IPS-18c (cell line): ENCODE measurements around the gene TK1.
"Not testable (repeated sequence)": the region's sequence is repeated elsewhere in the genome, so short reads cannot be mapped to it uniquely, and the experiment has no call there.

Experiments used
- H3K4me3 ChIP-seq: 2 replicates; pipeline ENCODE4 v1.7.0; 2013; ENCODE audit warnings: low read depth, mild to moderate bottlenecking, low read length, moderate library complexity; ENCODE audit not compliant: insufficient read depth
- H3K9me3 ChIP-seq: one replicate; pipeline ENCODE4 v1.6.1; 2013; ENCODE audit warnings: mild to moderate bottlenecking, low read length, moderate library complexity; ENCODE audit not compliant: control insufficient read depth, insufficient read depth

The TK1 gene

GRCh38 chr17:78186692-78187595 is at the start of gene TK1, which contains the start of gene AFMID:
TSS of gene TK1 (minus strand) at chr17:78187052. CDS start at chr17:78186994, 58 bp downstream.
TSS of gene AFMID (plus strand) at chr17:78187362. CDS start at chr17:78187371, 9 bp downstream.
- Histone ChIP-seq H3K9me3 (peaks cover 2% of the 10 kb centered on the region), H3K4me3 (peak within 1 kb of the TSS; percentile 83)

DNA sequence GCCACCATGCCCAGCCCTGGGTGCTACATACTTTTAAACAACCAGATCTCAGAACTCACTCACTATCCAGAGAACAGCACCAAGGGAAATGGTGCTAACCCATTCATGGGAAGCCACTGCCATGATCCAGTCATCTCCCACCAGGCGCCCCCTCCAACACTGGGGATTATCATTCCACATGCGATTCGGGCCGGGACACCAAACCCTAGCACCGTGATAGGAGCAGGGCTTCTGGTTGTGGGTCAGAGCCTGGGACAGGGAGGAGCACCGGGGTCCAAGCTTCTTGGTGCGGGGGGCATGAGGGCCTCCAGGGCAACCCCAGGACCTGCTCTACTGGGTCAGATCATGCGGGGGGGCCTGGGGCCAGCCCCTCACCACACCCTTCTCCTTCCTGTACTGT is 49.0 kb upstream of the TK1 start:
- H3K9me3 ChIP-seq = no peaks in the 10 kb centered on the region
- no peak overlapping the region for H3K4me3 ChIP-seq

DNA sequence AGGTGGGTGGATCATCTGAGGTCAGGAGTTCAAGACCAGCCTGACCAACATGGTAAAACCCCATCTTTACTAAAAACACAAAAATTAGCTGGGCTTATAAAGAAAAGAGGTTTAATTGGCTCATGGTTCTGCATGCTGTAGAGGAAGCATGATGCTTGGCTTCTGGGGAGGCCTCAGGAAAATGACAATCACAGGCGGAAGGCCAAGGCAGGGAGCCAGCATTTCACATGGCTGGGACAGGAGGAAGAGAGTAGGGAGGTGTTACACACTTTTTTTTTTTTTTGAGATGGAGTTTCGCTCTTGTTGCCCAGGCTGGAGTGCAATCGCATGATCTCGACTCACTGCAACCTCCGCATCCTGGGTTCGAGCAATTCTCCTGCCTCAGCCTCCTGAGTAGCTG is 48.2 kb upstream of the TK1 start:
- H3K9me3 ChIP-seq, H3K4me3 ChIP-seq: not testable (repeated sequence)

DNA sequence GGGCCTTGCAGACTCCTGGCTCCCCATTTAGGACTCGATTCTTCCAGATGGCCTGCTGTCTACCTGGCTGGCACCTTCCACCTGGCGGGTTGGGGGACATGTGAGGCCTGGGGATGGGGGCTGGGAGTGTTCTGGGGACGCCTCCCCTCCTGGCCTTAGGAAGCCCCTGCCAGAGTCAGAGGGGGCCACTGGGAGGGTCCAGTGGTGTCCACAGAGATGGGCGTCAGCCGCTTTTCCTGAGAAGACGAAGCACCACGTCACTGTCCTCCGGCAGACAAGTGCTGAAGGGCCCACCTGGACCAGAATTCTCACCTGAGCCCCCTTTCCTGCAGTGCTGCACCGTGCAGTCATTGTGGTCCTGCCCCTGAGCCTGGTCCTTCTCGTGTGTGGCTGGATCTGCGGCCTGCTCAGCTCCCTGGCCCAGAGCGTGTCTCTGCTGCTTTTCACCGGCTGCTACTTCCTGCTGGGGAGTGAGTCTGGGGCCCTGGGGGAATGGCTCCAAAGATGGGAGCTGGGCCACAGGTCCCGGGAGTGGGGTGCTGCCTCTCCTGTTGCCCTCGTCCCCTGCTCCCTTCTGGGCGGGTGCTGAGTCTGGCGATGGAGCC is 47.5 kb upstream of the TK1 start:
- H3K4me3 ChIP-seq = no peak overlapping the region
- H3K9me3 ChIP-seq = no peaks in the 10 kb centered on the region

- H3K4me3 ChIP-seq = no peak overlapping the region
Measured at GRCh38 chr17:78233678-78234077, 46.8 kb upstream of the TK1 start.

GRCh38 chr17:78232859-78233173 is 46.0 kb upstream of the TK1 start:
- Histone ChIP-seq H3K4me3 (no peak overlapping the region), H3K9me3 (no peaks in the 10 kb centered on the region)

More at GRCh38 chr17:78233678-78234077, 46.8 kb upstream of the TK1 start:
- no peaks in the 10 kb centered on the region for H3K9me3 ChIP-seq

GRCh38 chr17:78231991-78232858 is 45.4 kb upstream of the TK1 start:
- Histone ChIP-seq H3K9me3 (no peaks in the 10 kb centered on the region), H3K4me3 (peak overlapping the region; percentile 53; the same call in 1 of the 2 replicates)

GRCh38 chr17:78230996-78231935 is 44.4 kb upstream of the TK1 start, which contains the start of gene TMEM235:
TSS of gene TMEM235 (plus strand) at chr17:78231631. CDS start at chr17:78232024, 393 bp downstream.
- Histone ChIP-seq H3K4me3 (peak within 1 kb of the TSS; percentile 53), H3K9me3 (no peaks in the 10 kb centered on the region)

GRCh38 chr17:78230252-78230962 is 43.6 kb upstream of the TK1 start:
- Histone ChIP-seq H3K4me3 (no peak overlapping the region), H3K9me3 (no peaks in the 10 kb centered on the region)

DNA sequence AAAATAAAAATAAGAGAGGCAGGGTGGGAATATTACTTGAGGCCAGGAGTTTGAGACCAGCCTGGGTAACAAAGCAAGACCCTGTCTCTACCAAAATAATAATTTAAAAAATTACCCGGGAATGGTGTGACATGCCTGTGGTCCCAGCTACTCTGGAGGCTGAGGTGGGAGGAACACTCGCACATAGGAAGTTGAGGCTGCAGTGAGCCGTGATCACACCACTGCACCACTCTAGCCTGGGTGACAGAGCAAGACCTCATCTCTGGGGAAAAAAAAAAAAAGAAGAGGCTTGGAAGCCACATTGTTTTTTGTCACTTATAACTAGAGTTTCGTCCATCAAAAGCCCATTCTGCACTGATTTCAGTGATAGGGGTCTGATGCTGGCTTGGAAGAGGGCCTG is 41.3 kb upstream of the TK1 start:
- no peaks in the 10 kb centered on the region for H3K9me3 ChIP-seq
- H3K4me3 ChIP-seq = no peak overlapping the region

DNA sequence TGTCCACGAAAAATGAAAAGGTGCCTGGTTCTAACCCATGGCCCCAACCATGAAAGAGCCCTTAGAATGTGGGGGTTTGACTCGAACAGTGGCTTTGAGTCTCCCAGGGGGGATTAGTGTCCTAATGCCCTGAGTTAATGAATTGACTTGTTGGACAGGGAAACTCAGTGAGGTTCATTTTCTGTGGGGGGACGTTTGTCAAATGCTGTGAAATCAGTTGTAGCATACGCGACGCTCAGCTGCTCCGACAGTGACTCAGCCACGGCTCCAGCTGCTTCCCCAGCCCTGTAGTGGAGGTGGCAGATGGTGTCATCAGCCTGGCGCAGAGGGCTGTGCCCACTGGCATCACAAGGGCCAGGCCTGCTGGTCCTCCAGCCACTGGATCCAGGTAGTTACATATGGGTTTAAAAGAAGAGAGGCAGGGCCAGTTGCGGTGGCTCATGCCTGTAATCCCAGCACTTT is 40.6 kb upstream of the TK1 start:
- H3K4me3 ChIP-seq = no peak overlapping the region
- H3K9me3 ChIP-seq = no peaks in the 10 kb centered on the region

DNA sequence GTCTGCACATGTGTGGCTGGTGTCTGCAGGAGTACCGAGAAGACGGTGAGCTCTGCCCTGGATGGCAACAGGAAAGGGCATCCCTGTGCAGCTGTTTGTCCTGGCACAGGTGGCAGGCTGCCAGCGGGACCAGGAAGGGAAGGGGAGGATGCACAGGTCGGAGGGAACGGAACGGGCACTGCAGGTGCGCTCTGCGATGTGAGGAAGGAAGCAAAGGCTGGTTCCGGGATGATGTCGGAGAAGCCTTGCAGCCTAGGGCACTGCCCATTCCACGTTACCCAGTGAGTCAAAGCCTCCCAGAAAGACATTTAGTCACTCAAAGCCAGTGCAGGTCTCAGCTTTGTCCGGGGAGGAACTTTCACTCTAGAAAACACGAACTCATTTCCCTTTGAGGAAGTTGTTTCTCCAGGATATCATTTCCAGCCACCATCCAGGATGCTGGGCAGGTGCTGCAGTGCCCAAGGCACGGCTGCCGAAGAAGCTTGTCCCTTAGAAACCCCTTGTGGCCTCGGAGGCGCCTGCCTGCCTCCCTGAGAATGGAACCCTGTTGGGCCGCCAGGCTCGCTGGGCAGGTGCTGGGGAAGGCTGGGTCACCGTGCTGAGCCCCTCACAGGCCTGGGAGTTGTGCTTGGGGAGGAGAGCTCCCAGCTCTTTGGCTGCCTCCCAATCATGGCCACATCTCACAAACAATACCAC is 40.1 kb upstream of the TK1 start:
- Histone ChIP-seq H3K9me3 (no peaks in the 10 kb centered on the region), H3K4me3 (no peak overlapping the region)

GRCh38 chr17:78226055-78226758 is 39.4 kb upstream of the TK1 start:
- H3K4me3 ChIP-seq = no peak overlapping the region

DNA sequence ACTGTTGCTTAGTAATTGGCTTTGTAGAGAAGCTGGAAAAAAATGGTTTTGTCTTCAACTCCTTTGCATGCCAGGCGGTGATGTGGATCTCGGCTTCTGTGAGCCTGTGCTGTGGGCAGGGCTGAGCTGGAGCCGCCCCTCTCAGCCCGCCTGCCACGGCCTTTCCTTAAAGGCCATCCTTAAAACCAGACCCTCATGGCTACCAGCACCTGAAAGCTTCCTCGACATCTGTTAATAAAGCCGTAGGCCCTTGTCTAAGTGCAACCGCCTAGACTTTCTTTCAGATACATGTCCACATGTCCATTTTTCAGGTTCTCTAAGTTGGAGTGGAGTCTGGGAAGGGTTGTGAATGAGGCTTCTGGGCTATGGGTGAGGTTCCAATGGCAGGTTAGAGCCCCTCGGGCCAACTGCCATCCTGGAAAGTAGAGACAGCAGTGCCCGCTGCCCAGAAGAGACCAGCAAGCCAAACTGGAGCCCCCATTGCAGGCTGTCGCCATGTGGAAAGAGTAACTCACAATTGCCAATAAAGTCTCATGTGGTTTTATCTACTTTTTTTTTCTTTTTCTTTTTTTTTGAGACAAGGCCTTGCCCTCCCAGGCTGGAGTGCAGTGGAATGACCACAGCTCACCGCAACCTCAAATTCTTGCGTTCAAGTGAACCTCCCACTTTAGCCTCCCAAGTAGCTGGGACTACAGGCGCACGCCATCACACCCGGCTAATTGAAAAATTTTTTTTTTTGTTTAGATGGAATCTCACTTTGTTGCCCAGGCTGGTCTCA is 38.4 kb upstream of the TK1 start:
- no peak overlapping the region for H3K4me3 ChIP-seq
- no peaks in the 10 kb centered on the region for H3K9me3 ChIP-seq

More at GRCh38 chr17:78226055-78226758, 39.4 kb upstream of the TK1 start:
- no peaks in the 10 kb centered on the region for H3K9me3 ChIP-seq
